ENCODE measurements around the gene CYP2A13.
A peak's percentile ranks its signal among the peaks of the same experiment; 100 is the strongest.
"Not testable (repeated sequence)": the region's sequence is repeated elsewhere in the genome, so short reads cannot be mapped to it uniquely, and the experiment has no call there.

Gene CYP2A13

GRCh38 chr19:41120929-41121911, 33.0 kb downstream of the CYP2A13 start:
- DNase-seq, result not testable (repeated sequence)

DNA sequence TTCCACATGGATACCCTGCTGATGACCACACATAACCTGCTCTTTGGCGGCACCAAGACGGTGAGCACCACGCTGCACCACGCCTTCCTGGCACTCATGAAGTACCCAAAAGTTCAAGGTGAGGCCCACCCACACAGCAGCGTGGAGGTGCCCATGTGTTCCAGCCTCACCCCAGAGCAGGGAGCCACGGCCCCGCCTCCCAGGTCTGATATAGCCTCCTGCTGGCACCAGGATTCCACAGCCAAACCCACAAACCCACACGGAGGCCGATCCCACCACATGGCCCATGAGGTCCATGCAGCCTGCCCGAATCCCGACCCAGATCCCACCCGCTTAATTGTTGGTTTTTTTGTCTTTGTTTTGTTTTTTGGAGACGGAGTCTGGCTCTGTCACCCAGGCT, 34.6 kb downstream of the CYP2A13 start:
- DNase-seq, result not testable (repeated sequence)

GRCh38 chr19:41123716-41124294, 35.6 kb downstream of the CYP2A13 start:
- DNase-seq, result no peak

GRCh38 chr19:41126765-41127203, 38.5 kb downstream of the CYP2A13 start:
- DNase-seq, result peak; percentile 28

- DNase-seq, result not testable (repeated sequence)
These were observed 39.1 kb downstream of the CYP2A13 start for GRCh38 chr19:41127362-41127761.

GRCh38 chr19:41127801-41128300, 39.6 kb downstream of the CYP2A13 start:
- DNase-seq, result peak; percentile 81

DNA sequence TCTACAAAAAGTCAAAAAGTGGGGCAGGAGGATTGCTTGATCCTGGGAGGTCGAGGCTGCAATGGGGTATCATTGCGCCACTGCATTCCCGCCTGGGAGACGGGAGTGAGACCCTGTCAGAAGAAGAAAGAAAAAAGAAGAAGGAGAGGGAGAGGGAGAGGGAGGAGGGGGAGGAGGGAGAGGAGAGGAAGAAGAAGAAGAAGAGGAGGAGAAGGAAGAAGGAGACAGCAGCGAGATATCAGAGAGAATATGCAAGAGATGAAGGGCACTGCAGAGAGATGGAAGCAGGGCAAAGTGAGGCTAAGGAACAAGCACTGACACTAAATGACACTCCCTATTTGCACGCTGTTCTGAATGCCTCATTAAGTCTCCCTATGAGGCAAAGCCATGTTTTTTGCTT, 40.4 kb downstream of the CYP2A13 start:
- no peak for DNase-seq

DNA sequence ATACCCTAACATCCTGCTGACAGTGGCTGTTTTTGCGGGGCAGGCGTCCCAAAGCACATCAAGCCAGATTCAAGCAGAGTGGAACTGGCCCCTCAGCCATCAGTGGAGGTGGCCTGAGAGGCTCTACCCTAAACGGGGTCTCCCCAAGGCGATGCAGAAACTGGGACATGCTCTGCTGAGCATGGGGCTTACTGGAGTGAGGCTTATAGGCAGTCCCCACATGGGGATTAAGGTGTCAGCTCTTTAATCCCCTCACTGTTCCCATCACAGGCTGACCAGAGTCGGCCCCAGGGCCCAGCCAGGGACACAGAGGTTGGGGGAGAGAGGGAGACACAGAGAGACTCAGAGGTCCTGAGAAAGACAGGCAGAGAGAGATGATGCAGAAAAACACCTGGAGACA, 42.9 kb downstream of the CYP2A13 start:
- DNase-seq, result no peak

DNA sequence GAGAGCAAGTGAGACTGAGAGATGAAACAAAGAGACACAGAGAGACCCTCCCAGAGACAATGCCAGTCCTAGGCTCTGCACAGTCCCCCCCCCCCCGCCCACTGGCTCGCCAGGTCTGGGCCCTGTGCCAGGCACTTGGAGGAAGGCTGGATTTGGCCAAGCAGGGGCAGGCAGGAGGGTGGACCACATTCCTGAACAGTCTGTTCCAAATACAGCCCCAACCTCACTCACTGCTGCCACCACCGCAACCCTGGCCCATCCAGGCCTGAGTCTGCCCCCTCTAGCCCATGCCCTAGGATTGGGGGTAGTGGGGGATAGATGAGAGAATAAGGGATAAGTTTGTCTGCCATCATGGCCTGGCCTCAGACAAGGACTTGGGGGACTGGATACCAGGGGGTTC, 45.0 kb downstream of the CYP2A13 start:
- no peak for DNase-seq

DNA sequence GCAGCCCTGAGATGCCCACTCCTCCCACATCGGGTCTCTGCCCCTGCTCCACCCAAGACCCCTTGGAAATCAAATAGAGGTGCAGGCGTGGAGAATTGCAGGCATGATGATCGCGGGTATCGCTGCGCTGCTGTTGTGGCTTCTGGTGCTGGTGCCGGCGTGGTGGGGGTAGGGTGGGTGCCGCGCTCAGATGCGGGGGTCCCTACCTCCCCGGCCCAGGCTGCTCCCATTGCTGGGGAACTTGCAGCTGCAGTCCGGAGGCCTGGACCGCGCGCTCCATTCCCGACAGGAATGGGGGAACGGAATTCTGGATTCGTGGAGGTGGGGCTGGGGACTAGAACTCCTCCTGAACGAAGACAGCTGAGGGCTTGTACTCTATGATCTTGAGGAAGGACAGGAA, 46.4 kb downstream of the CYP2A13 start:
- DNase-seq, result no peak

- peak; percentile 87 for DNase-seq
These were observed 47.4 kb downstream of the CYP2A13 start for GRCh38 chr19:41135390-41136384.

DNA sequence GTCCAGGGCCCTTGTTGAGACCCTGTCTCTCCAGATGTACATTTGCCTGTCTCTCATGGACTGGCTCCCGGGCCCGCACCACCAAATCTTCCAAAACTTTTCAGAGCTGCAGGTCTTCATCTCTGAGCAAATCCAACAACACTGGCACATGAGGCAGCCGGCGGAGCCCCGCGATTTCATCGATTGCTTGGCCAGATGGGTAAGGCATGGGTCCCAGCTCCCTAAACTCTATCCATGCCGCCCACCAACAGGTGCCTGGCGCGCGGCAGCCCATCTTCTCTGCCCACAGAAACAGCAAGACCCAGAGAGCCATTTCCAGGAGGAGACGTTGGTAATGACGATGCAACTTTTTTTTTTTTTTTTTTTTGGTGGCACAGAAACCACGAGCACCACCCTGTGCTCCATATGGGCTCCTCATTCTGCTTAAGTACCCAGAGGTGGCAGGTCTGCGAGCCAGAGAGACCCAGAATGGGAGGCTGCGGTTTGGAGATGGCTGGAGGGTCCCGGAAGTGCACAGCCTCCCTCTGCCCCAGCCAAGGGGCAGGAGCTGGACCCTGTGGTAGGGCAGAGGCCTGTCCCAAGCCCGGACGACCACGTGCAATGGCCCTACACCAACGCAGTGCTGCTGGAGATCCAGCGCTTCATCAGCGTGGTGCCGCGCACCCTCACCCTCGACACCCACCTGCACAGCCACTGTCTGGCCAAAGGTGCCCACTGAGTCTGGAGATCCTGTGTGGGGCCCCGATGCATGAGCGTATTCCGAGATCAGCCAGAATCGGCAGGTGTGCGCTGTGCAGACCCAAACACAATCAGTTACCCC, 48.6 kb downstream of the CYP2A13 start:
- no peak for DNase-seq

DNA sequence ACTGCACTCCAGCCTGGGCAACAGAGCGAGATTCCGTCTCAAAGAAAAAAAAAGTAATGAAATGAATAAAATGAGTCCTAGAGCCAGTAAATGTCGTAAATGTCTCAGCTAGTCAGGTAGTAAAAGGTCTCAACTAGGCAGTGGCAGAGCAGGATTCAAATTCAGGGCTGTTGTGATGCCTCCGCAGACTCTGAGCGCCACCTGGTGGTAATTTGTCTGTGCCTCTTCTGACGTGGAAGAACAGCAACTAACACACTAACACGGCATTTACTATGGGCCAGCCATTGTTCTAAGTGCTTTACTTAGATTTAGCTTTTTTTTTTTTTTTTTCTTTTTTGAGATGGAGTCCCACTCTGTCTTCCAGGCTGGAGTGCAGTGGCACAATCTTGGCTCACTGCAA, 56.2 kb downstream of the CYP2A13 start:
- peak; percentile 78 for DNase-seq

All from eye (tissue), 1 donor.